Breast epithelium (tissue), 3 donors: ENCODE measurements around the gene KCNJ6.

Experiments used
- POLR2A ChIP-seq: fragments of 450-650 bp; IDR thresholded peaks from one replicate; pipeline ENCODE4 v1.6.1; 2016; ENCODE audit warnings: antibody characterized with exemption, mild to moderate bottlenecking, moderate library complexity
- POLR2AphosphoS5 ChIP-seq, 3 donors: sonication (generic); formaldehyde crosslinking; IDR thresholded peaks; one replicate each; pipeline ENCODE4 v1.6.1; 2017; ENCODE audit warnings: antibody characterized with exemption in 3 of 3
- TF ChIP-seq, protein P1 (sequence below), 3 donors: fragments of 450-650 bp; IDR thresholded peaks; one replicate each; pipeline ENCODE4 v1.5.1; 2016 to 2017; ENCODE audit warnings: antibody characterized with exemption in 3 of 3, mild to moderate bottlenecking in 3 of 3, moderate library complexity in 3 of 3

DNA sequence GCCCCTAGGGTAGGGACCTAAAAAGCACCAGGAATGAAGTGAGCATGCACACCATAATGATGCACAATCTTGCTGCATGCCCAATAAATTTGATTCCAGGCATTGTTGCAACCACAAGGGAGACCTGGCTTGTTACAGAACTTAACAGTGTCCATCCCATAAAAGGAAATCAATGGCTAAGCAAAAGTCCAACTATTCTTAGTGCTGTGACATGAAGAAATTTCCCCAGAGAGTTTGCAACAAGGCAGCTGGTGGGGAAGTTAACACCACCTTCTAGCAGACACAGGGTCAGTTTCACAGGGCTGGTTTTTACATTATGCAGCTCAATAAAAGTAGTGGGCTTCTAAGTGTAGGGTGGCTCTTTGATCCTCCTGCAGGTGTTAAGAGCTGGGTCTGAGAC is 221.1 kb downstream of the KCNJ6 start:
- TF ChIP-seq POLR2A (no peak), POLR2AphosphoS5 (IDR thresholded peaks at IDR 0.05) (no peak)
- TF ChIP-seq, protein P1, sequence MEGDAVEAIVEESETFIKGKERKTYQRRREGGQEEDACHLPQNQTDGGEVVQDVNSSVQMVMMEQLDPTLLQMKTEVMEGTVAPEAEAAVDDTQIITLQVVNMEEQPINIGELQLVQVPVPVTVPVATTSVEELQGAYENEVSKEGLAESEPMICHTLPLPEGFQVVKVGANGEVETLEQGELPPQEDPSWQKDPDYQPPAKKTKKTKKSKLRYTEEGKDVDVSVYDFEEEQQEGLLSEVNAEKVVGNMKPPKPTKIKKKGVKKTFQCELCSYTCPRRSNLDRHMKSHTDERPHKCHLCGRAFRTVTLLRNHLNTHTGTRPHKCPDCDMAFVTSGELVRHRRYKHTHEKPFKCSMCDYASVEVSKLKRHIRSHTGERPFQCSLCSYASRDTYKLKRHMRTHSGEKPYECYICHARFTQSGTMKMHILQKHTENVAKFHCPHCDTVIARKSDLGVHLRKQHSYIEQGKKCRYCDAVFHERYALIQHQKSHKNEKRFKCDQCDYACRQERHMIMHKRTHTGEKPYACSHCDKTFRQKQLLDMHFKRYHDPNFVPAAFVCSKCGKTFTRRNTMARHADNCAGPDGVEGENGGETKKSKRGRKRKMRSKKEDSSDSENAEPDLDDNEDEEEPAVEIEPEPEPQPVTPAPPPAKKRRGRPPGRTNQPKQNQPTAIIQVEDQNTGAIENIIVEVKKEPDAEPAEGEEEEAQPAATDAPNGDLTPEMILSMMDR (IDR thresholded peaks at IDR 0.05): no peak
